Stimulated activated CD8-positive, alpha-beta memory T cell treated with anti-CD3 and anti-CD28 coated beads, Interleukin-15, amount 100 ng/mL, for 48 hours (primary cell): ENCODE results near the gene DNAJC2.

Experiments used
- DNase-seq, 2 donors: peaks; one replicate each; pipeline ENCODE4 v3.0.0-alpha.2; 2020; ENCODE audit warnings: low read depth in 2 of 2

DNAJC2 gene, protein sequence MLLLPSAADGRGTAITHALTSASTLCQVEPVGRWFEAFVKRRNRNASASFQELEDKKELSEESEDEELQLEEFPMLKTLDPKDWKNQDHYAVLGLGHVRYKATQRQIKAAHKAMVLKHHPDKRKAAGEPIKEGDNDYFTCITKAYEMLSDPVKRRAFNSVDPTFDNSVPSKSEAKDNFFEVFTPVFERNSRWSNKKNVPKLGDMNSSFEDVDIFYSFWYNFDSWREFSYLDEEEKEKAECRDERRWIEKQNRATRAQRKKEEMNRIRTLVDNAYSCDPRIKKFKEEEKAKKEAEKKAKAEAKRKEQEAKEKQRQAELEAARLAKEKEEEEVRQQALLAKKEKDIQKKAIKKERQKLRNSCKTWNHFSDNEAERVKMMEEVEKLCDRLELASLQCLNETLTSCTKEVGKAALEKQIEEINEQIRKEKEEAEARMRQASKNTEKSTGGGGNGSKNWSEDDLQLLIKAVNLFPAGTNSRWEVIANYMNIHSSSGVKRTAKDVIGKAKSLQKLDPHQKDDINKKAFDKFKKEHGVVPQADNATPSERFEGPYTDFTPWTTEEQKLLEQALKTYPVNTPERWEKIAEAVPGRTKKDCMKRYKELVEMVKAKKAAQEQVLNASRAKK

GRCh38 chr7:103344453-103345149 is at the start of gene DNAJC2:
TSS of gene DNAJC2 (minus strand) at chr7:103344767. CDS start at chr7:103344622, 145 bp downstream.
- peak; percentile 74 to 79 for DNase-seq

- no peak for DNase-seq
These were observed 47.4 kb upstream of the DNAJC2 start for GRCh38 chr7:103391976-103392375.

- no peak for DNase-seq
These were observed 46.6 kb upstream of the DNAJC2 start for GRCh38 chr7:103391150-103391549.

- DNase-seq: no peak
These were observed 44.7 kb upstream of the DNAJC2 start for GRCh38 chr7:103389263-103389662.

DNA sequence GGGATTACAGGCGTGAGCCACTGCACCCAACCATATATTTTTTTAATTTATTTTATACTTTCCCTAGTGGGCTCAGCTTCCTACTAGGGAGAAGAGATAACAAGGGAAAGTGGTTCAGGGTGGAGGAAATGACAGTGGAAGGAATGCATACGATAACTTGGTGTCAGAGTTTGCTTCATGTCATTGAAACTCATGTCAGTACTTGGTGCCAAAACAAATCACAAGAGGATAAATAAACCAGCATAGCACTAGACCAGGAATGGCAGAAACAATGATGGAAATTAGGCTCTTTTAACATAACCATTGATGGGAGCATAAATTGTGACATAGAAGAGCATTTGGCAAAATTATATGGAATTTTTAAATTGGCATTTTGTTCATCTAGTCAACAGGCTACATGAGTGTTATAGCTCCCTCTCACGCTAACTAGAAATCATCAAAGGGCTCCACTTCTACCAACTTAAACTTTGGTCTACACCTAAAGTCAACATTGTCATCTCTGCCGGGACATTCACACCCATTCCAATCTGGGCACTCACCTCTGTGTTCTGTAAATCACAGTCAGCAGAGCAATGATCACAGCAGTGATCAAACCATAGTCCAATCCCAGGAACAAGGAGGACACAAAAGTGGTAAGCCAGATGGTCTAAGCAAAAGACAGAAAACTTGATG is 44.0 kb upstream of the DNAJC2 start:
- DNase-seq: no peak

- no peak for DNase-seq
These were observed 42.7 kb upstream of the DNAJC2 start for GRCh38 chr7:103387242-103387641.

- DNase-seq: no peak
These were observed 37.5 kb upstream of the DNAJC2 start for GRCh38 chr7:103382032-103382402.

DNA sequence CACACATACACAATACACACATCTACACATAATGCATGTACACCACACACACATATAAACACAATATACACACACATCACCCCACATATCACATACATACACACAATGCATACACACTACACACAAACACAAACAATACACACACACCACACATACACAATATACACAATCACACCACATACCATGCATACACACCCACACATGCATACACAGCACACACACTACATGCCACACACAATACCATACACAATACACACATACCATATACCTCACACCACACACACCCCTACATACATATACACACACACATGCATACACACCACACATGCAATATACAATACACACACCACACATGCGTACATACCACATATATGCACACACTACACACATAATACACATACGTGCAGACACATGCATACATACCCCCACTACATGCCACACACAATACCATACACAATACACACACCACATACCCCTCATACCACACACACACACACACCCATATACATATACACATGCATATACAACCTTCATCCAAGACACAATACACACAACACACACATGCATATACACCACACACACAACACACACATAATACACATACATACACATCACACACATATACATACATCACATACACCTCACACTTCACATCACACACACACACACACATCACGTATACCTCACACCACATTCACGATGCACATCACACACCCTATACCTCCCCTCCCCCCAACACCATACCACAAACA is 36.9 kb upstream of the DNAJC2 start:
- DNase-seq: no peak

- DNase-seq: no peak
These were observed 36.0 kb upstream of the DNAJC2 start for GRCh38 chr7:103380395-103381191.

DNA sequence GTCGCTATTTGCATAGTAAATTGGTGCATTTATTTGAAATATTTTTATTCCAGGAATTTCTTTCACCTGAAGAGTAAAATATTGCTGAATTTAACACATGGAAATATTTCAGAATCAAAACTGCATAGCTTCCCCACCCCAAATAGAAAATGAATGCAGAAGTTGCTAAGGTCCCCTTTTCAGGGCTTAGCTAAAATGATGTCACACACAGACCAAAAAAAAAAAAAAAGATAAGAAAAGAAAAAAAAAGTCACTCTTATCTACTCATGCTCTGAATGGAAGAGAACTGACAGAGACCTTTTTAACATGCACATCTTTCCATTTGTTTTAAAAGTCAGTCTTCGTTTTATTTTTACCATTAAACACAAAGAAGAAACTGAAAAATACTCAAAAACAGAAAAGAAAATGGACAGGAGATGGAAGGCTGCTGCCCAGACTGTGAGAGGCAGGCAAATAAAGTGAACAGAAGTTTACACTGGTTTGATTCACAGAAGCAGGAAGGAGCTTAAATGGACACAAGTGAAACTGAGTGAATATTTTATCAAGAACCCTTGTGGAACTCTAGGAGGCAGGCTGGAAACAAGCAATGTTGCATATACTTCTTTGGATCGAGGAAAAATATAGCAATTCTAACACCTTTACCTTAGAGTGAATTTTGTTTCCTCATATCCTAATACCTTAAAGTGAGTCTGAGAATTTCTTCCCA is 34.9 kb upstream of the DNAJC2 start:
- DNase-seq: no peak

DNA sequence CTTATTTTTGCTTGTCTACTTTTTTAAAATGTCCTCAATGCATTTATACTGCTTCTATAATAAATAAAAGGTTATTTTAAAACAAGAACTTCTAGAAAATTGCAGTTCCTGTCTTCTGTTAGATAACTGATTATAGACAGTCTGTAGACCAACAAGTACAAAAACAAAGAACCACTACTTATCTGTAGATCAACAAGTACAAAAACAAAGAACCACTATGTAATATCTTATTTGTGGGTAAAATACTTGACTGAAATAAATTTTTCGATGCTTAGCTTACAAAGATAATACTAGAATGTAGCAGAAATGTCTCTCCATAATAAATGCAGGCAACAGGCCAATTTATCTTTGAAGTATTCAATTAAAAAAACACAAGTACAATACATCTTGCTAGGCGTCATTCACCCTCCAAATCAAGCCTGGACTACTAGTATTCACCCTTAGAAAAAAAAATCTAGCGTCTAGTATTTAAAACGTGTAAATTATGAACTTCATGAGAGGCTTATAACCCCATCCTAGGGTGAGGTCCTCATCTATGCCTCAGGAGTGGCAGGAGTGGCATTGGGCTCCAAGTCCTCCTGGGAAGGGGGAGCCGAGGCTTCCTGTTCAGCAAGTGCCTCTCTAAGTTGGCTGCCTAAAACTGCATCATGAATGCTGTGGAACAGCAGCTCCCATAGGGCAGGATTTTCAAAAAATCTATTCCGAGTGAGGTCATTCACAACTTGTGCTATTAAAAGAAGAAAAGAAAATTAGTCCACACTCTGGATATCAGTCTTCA is 29.5 kb upstream of the DNAJC2 start:
- no peak for DNase-seq

DNA sequence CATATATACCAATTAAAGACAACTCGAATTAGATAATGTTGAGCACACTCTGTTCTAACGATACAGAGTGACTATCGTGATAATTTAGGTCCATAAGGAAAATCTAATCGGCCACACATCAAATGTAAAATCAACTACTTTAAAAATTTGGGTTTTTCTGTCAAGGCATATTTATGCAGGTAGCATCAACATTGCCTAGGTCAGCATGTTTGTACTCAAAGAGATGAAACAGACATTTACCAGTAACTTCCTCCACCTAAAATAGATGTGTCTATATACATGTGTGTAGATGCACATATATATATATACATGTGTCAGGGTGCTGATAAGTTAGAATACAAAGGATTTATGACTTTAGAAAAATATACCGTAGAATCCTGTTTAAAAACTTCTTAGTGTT is 24.9 kb upstream of the DNAJC2 start:
- no peak for DNase-seq

GRCh38 chr7:103349805-103350204 is 5.2 kb upstream of the DNAJC2 start:
- no peak for DNase-seq

- no peak for DNase-seq
These were observed 4.4 kb upstream of the DNAJC2 start for GRCh38 chr7:103348959-103349358.

DNA sequence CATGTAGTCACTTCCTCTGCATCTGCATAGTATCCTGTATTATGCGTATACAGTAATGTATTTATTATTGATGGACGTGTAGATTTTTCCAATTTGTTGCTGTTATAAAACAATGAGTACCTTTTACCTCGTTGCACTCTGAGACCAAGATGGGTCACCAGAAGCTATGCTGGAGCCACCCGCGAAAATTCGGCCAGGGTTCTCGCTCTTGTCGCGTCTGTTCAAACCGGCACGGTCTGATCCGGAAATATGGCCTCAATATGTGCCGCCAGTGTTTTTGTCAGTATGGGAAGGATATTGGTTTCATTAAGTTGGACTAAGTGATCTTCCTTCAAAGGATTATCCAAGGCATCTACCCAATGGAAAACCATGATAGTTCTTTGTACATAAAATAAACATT is 3.9 kb upstream of the DNAJC2 start:
- no peak for DNase-seq

GRCh38 chr7:103347507-103348267 is 3.1 kb upstream of the DNAJC2 start, which contains the start of gene PSMC2:
TSS of gene PSMC2 (plus strand) at chr7:103347643. CDS start at chr7:103347712, 69 bp downstream.
- DNase-seq: peak; percentile 74 to 77

DNA sequence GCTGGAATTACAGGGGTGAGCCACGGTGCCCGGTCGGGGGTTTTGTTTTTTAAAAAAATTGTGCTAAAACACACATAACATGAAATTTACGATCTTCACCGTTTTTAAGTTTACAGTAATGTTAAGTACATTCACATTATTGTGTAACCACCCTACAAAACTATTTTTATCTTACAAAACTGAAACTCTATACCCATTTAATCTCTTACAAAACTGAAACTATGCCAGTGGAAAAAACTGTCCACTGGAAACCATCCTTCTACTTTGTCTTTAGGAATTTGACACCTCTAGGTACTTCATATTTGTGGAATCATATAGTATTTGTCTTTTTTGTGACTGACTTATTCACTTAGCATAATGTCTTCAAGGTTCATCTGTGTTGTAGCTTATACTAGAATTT is 1.8 kb upstream of the DNAJC2 start:
- DNase-seq: no peak

DNA sequence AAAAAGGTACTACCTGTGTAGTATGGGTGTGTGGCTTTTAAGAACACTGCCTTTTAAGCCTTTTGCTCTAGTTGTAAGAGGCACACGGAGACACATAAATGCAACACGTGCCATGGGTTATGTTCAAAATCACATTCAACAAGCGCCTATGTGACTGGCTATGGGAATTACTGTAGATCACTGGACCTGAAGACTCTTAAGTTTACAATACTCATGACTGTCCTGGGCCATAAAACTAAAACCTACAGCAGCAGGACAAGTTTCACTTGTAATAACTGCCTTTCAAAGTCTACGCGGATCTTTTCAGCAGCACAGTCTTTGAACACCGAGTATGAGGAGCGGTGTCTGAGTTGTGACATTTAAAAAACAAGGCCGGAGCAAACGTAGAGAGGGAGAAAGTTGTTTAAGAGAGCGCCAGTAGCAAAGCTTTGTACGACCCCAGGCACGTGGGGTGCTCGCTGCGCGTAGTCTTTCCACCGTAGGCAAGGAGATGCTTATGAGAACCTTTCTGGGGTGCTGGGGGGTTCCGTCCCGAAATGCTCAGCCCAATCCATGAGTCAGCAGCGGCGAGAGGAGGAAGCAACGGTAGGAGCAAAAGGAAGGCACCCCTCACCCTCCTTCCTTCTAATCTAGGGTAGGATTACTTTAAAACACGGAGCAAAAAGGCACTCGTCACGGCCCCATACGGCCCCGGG is 662 bp downstream of the DNAJC2 start:
- peak in 1 of 2 donors; percentile 26 for DNase-seq
